VCaP (cell line): ENCODE data around the gene ZBTB11.

Source experiments
- H3K27ac ChIP-seq: fragments of 450-650 bp; 2 replicates; pipeline ENCODE4 v1.5.1; 2017
- TF ChIP-seq, protein P1 (sequence below): fragments of 450-650 bp; conservative IDR thresholded peaks from 2 replicates; pipeline ENCODE4 v1.5.1; 2017; ENCODE audit warnings: mild to moderate bottlenecking, moderate library complexity

ZBTB11 gene

GRCh38 chr3:101667331-101667730 is 9.6 kb downstream of the ZBTB11 start:
- TF ChIP-seq, protein P1, sequence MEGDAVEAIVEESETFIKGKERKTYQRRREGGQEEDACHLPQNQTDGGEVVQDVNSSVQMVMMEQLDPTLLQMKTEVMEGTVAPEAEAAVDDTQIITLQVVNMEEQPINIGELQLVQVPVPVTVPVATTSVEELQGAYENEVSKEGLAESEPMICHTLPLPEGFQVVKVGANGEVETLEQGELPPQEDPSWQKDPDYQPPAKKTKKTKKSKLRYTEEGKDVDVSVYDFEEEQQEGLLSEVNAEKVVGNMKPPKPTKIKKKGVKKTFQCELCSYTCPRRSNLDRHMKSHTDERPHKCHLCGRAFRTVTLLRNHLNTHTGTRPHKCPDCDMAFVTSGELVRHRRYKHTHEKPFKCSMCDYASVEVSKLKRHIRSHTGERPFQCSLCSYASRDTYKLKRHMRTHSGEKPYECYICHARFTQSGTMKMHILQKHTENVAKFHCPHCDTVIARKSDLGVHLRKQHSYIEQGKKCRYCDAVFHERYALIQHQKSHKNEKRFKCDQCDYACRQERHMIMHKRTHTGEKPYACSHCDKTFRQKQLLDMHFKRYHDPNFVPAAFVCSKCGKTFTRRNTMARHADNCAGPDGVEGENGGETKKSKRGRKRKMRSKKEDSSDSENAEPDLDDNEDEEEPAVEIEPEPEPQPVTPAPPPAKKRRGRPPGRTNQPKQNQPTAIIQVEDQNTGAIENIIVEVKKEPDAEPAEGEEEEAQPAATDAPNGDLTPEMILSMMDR, result no peak

GRCh38 chr3:101665851-101666250 is 11.1 kb downstream of the ZBTB11 start:
- no peak overlapping the region for H3K27ac ChIP-seq
- TF ChIP-seq, protein P1, result no peak

More at GRCh38 chr3:101667331-101667730, 9.6 kb downstream of the ZBTB11 start:
- no peak overlapping the region for H3K27ac ChIP-seq

- no peak overlapping the region for H3K27ac ChIP-seq
- TF ChIP-seq, protein P1, result no peak
Observed at GRCh38 chr3:101665357-101665756, 11.6 kb downstream of the ZBTB11 start.

DNA sequence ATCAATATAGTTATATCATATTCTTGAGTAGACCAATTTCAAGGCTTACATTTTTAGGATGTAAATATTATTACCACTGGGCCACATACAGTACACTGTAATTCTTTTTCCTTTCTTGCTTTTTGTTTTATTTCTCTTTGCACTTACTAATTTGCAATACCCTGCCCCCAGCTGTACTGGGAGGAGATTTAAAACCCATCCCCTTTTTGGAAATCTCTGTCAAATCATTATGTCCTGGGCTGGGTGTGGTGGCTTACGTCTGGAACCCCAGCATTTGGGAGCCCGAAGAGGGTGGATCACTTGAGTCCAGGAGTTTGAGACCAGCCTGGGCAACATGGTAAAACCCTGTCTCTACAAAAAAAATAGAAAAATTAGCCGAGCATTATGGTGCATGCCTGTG is 16.2 kb downstream of the ZBTB11 start:
- TF ChIP-seq, protein P1, result no peak
- no peak overlapping the region for H3K27ac ChIP-seq

DNA sequence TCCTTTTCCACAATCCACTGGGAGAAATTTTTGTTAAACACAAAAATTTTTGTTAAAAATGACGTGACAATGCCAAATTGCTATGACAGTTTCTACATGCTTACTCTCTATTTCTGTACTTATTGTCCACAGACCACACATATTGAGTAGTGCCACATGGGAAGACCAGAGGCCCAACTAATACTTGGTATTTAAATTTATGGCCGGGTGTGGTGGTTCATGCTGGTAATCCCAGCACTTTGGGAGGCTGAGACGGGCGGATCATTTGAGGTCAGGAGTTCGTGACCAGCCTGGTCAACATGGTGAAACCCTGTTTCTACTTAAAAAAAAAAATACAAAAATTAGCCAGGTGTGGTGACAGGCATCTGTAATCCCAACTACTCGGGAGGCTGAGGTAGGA is 20.3 kb downstream of the ZBTB11 start:
- TF ChIP-seq, protein P1, result no peak
- H3K27ac ChIP-seq, result no peak overlapping the region

- TF ChIP-seq, protein P1, result no peak
- H3K27ac ChIP-seq, result no peak overlapping the region
Observed at GRCh38 chr3:101646726-101647125, 30.2 kb downstream of the ZBTB11 start.

DNA sequence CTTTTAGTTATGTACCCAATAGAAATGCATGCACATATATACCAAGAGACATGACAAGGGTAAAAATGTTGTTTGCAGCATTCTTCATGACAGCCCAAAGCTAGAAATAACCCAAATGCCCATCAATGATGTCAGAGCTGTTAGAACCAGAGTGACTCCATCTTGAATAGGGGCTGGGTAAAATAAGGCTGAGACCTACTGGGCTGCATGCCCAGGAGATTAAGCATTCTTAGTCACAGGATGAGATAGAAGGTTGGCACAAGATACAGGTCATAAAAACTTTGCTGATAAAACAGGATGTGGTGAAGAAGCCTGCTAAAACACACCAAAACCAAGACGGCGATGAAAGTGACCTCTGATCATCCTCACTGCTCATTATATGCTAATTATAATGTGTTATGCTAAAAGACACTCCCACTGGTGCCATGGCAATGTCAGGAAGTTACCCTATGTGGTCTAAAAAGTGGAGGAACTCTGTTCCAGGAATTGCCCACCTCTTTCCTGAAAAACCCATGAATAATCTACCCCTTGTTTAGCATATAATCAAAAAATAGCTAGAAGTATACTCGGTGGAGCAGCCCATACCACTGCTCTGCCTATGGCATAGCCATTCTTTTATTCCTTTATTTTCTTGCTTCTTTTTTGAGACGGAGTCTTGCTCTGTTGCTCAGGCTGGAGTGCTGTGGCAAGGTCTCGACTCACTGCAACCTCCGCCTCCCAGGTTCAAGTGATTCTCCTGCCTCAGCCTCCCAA is 32.9 kb downstream of the ZBTB11 start:
- TF ChIP-seq, protein P1, result no peak
- peak overlapping the region; percentile 11; the same call in 1 of the 2 replicates for H3K27ac ChIP-seq
